Measurements from ENCODE around the gene ACTL8. TPM values are rescaled to one million over a fixed set of nuclear protein-coding genes. Genes with fewer than 3 reads are reported as not detected.
A peak's percentile ranks its signal among the peaks of the same experiment; 100 is the strongest.

Gene ACTL8
- total RNA-seq, 1 experiment from 2014 or later, result 0.69 TPM

DNA sequence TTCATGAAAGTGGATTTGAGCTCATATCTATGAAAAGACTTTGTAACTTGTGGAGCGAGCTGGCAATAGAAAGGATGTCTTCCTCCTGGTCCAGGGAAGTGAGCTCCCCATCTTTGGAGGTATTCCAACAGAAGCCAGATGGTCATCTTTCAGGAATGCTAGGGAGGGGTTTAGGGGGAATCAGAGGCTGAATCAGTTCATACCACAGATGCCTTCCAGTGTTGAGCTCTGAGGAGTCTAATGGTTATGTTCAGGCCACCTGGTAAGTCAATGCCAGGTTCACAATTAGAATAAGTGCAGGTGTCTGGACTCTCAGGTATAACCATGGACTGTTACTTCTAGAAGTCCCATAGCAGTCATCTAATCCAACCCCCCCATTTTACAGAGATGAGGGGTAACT, 119.1 kb downstream of the ACTL8 start:
- BruUV-seq (replicated peaks), result no TSS peak
- Histone ChIP-seq H3K36me3 (ENCODE audit: control insufficient read depth in 1 of 2, insufficient read depth in 2 of 2, low read length in 2 of 2) (no peaks in the 10 kb centered on the region), H4K20me1 (ENCODE audit: insufficient read depth) (no peaks in the 10 kb centered on the region), H2AFZ (ENCODE audit: low read depth, low read length, poor library complexity, severe bottlenecking) (no peak overlapping the region), H3K9me3 (ENCODE audit: control insufficient read depth in 1 of 2, insufficient read depth in 1 of 2, low read depth in 1 of 2, low read length in 2 of 2) (no peaks in the 10 kb centered on the region), H3K27me3 (ENCODE audit: insufficient read depth, low read length) (no peaks in the 10 kb centered on the region), H3K9me2 (ENCODE audit: insufficient read depth) (no peaks in the 10 kb centered on the region), H3K4me3 (replicated peaks in 1 of 2; ENCODE audit: low read depth in 1 of 2, low read length in 2 of 2) (no peak overlapping the region), H3K4me2 (ENCODE audit: low read length) (peak overlapping the region; percentile 25), H3K4me1 (ENCODE audit: control insufficient read depth in 1 of 2, insufficient read depth in 2 of 2, low read length in 2 of 2) (peaks cover 0 to 24% of the 10 kb centered on the region in 2 experiments; a peak in 2 of 4 replicates), H3K9ac (ENCODE audit: low read length) (no peak overlapping the region), H3K27ac (ENCODE audit: low read depth, low read length) (no peak overlapping the region), H3K79me2 (ENCODE audit: insufficient read depth, low read length) (no peaks in the 10 kb centered on the region)
- DNase-seq (ENCODE audit: low read depth, low spot score) (no peak), ATAC-seq (peak; percentile 71; the same call in 1 of the 2 replicates)
- TF ChIP-seq JUND (IDR thresholded peaks at IDR 0.05) (no peak), ZFX (IDR thresholded peaks at IDR 0.05) (no peak), POLR2A (IDR thresholded peaks at IDR 0.05; ENCODE audit: borderline replicate concordance, extremely low read depth, insufficient read depth, insufficient read length) (no peak), ZNF274 (IDR thresholded peaks at IDR 0.05; ENCODE audit: low read depth, low read length) (no peak)
- TF ChIP-seq, protein P1, sequence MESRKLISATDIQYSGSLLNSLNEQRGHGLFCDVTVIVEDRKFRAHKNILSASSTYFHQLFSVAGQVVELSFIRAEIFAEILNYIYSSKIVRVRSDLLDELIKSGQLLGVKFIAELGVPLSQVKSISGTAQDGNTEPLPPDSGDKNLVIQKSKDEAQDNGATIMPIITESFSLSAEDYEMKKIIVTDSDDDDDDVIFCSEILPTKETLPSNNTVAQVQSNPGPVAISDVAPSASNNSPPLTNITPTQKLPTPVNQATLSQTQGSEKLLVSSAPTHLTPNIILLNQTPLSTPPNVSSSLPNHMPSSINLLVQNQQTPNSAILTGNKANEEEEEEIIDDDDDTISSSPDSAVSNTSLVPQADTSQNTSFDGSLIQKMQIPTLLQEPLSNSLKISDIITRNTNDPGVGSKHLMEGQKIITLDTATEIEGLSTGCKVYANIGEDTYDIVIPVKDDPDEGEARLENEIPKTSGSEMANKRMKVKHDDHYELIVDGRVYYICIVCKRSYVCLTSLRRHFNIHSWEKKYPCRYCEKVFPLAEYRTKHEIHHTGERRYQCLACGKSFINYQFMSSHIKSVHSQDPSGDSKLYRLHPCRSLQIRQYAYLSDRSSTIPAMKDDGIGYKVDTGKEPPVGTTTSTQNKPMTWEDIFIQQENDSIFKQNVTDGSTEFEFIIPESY (IDR thresholded peaks at IDR 0.05; ENCODE audit: extremely low read depth, insufficient replicate concordance, low read length), result no peak
- TF ChIP-seq, protein P2, sequence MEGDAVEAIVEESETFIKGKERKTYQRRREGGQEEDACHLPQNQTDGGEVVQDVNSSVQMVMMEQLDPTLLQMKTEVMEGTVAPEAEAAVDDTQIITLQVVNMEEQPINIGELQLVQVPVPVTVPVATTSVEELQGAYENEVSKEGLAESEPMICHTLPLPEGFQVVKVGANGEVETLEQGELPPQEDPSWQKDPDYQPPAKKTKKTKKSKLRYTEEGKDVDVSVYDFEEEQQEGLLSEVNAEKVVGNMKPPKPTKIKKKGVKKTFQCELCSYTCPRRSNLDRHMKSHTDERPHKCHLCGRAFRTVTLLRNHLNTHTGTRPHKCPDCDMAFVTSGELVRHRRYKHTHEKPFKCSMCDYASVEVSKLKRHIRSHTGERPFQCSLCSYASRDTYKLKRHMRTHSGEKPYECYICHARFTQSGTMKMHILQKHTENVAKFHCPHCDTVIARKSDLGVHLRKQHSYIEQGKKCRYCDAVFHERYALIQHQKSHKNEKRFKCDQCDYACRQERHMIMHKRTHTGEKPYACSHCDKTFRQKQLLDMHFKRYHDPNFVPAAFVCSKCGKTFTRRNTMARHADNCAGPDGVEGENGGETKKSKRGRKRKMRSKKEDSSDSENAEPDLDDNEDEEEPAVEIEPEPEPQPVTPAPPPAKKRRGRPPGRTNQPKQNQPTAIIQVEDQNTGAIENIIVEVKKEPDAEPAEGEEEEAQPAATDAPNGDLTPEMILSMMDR (IDR thresholded peaks at IDR 0.05 in 2 of 3, conservative IDR thresholded peaks at IDR 0.05 in 1 of 3; ENCODE audit: borderline replicate concordance in 1 of 3, insufficient read depth in 1 of 3, low read depth in 2 of 3, low read length in 2 of 3), result no peak
- TF ChIP-seq, protein P3, sequence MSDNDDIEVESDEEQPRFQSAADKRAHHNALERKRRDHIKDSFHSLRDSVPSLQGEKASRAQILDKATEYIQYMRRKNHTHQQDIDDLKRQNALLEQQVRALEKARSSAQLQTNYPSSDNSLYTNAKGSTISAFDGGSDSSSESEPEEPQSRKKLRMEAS (IDR thresholded peaks at IDR 0.05), result no peak
- intact Hi-C loops (cut with micrococcal nuclease), result no loop called here
- ChIA-PET RAD21 (ENCODE audit: low non-redundant PET in 1 of 2, low total read pairs in 2 of 2, uncharacterized antibody in 2 of 2, unreplicated experiment in 2 of 2) (no interaction called here), CTCF (interaction anchor here (1.0 kb wide), 1 partner anchor 701 kb away, joined by 3 read pairs; no protein-coding TSS in a partner anchor), POLR2A (no interaction called here)
